ENCODE data around the gene CXCL12. TPM values are rescaled to one million over a fixed set of nuclear protein-coding genes. Genes with fewer than 3 reads are reported as not detected.

CXCL12 gene
- total RNA-seq, 1 donor from 2014 or later = 0.77 TPM

- DNase-seq (ENCODE audit: low read depth in 2 of 2) = no peak
Observed at GRCh38 chr10:44364566-44364965, 20.3 kb downstream of the CXCL12 start.

- no peak for DNase-seq (ENCODE audit: low read depth in 2 of 2)
Observed at GRCh38 chr10:44363716-44364115, 21.2 kb downstream of the CXCL12 start.

GRCh38 chr10:44362866-44363711, 21.8 kb downstream of the CXCL12 start:
- DNase-seq (ENCODE audit: low read depth in 2 of 2) = no peak

GRCh38 chr10:44361109-44361508, 23.8 kb downstream of the CXCL12 start:
- no peak for DNase-seq (ENCODE audit: low read depth in 2 of 2)

GRCh38 chr10:44358080-44358771, 26.7 kb downstream of the CXCL12 start:
- no peak for DNase-seq (ENCODE audit: low read depth in 2 of 2)

- no peak for DNase-seq (ENCODE audit: low read depth in 2 of 2)
Observed at GRCh38 chr10:44357023-44357540, 27.8 kb downstream of the CXCL12 start.

- DNase-seq (ENCODE audit: low read depth in 2 of 2) = no peak
Observed at GRCh38 chr10:44356139-44357022, 28.5 kb downstream of the CXCL12 start.

GRCh38 chr10:44355630-44356029, 29.3 kb downstream of the CXCL12 start:
- no peak for DNase-seq (ENCODE audit: low read depth in 2 of 2)

GRCh38 chr10:44354771-44355170, 30.1 kb downstream of the CXCL12 start:
- DNase-seq (ENCODE audit: low read depth in 2 of 2) = no peak

GRCh38 chr10:44353721-44354120, 31.2 kb downstream of the CXCL12 start:
- no peak for DNase-seq (ENCODE audit: low read depth in 2 of 2)

- no peak for DNase-seq (ENCODE audit: low read depth in 2 of 2)
Observed at GRCh38 chr10:44353128-44353390, 31.8 kb downstream of the CXCL12 start.

- no peak for DNase-seq (ENCODE audit: low read depth in 2 of 2)
Observed at GRCh38 chr10:44352316-44353127, 32.4 kb downstream of the CXCL12 start.

GRCh38 chr10:44348496-44348895, 36.4 kb downstream of the CXCL12 start:
- DNase-seq (ENCODE audit: low read depth in 2 of 2) = no peak

- DNase-seq (ENCODE audit: low read depth in 2 of 2) = no peak
Observed at GRCh38 chr10:44347609-44348400, 37.1 kb downstream of the CXCL12 start.

GRCh38 chr10:44344727-44345126, 40.2 kb downstream of the CXCL12 start:
- DNase-seq (ENCODE audit: low read depth in 2 of 2) = no peak

GRCh38 chr10:44343843-44344242, 41.1 kb downstream of the CXCL12 start:
- DNase-seq (ENCODE audit: low read depth in 2 of 2) = no peak

- DNase-seq (ENCODE audit: low read depth in 2 of 2) = no peak
Observed at GRCh38 chr10:44341886-44342285, 43.0 kb downstream of the CXCL12 start.

GRCh38 chr10:44340557-44340956, 44.3 kb downstream of the CXCL12 start:
- DNase-seq (ENCODE audit: low read depth in 2 of 2) = no peak

- DNase-seq (ENCODE audit: low read depth in 2 of 2) = no peak
Observed at GRCh38 chr10:44339218-44339617, 45.7 kb downstream of the CXCL12 start.

GRCh38 chr10:44337081-44337480, 47.8 kb downstream of the CXCL12 start:
- DNase-seq (ENCODE audit: low read depth in 2 of 2) = no peak

All from dermis microvascular lymphatic vessel endothelial cell (primary cell).